Fibroblast of skin of scalp (primary cell): ENCODE results near the gene FREM1. TPM values are rescaled to one million over a fixed set of nuclear protein-coding genes. Genes with fewer than 3 reads are reported as not detected.
A peak's percentile ranks its signal among the peaks of the same experiment; 100 is the strongest.
"Not testable (repeated sequence)": the region's sequence is repeated elsewhere in the genome, so short reads cannot be mapped to it uniquely, and the experiment has no call there.

Source experiments
- DNase-seq: peaks from one replicate; pipeline ENCODE4 v3.0.0-alpha.2; 2013
- polyA plus RNA-seq, 2 experiments: library from polyadenylated mRNA; unstranded; fragments of 120-200 nt; gene quantifications; one replicate each; pipeline ENCODE4 v1.2.1, GENCODE V29; 2013; ENCODE audit not compliant: insufficient read length in 2 of 2

Gene FREM1, protein sequence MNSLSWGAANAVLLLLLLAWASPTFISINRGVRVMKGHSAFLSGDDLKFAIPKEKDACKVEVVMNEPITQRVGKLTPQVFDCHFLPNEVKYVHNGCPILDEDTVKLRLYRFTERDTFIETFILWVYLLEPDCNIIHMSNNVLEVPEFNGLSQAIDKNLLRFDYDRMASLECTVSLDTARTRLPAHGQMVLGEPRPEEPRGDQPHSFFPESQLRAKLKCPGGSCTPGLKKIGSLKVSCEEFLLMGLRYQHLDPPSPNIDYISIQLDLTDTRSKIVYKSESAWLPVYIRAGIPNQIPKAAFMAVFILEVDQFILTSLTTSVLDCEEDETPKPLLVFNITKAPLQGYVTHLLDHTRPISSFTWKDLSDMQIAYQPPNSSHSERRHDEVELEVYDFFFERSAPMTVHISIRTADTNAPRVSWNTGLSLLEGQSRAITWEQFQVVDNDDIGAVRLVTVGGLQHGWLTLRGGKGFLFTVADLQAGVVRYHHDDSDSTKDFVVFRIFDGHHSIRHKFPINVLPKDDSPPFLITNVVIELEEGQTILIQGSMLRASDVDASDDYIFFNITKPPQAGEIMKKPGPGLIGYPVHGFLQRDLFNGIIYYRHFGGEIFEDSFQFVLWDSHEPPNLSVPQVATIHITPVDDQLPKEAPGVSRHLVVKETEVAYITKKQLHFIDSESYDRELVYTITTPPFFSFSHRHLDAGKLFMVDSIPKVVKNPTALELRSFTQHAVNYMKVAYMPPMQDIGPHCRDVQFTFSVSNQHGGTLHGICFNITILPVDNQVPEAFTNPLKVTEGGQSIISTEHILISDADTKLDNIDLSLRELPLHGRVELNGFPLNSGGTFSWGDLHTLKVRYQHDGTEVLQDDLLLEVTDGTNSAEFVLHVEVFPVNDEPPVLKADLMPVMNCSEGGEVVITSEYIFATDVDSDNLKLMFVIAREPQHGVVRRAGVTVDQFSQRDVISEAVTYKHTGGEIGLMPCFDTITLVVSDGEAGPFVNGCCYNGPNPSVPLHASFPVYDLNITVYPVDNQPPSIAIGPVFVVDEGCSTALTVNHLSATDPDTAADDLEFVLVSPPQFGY (N-terminal part only)
- polyA plus RNA-seq (2013, experiment 1 of 2; ENCODE audit: insufficient read length), result 0.29 TPM
- 2.3 TPM for polyA plus RNA-seq (2013, experiment 2 of 2; ENCODE audit: insufficient read length)

- peak; percentile 60 for DNase-seq
These were observed at the start of gene FREM1 for GRCh38 chr9:14909961-14910805. Gene FREM1 (minus strand): TSS chr9:14910428. CDS start chr9:14868977, 41,451 bp downstream.

- no peak for DNase-seq
These were observed 48.8 kb upstream of the FREM1 start for GRCh38 chr9:14958989-14959388.

DNA sequence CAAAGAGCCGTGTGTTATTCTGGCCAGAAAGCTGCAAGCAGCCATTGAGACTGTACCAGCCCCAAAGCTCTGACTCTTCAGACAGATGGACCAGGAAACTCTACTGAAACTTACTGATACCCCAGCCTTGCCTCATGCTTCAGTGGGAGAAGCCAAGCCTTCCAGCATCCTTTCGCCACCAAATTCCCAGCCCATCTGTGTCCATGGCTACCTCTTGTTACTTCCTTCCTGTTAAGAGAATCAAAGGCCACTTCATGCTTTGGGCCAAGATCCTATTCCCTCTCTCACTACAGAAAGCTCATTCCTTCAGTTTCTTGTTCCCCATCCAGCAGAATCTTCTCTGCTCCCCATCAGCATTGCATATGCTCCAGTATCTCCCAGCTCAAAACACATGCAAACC lies 46.9 kb upstream of the FREM1 start:
- no peak for DNase-seq

- DNase-seq, result no peak
These were observed 46.0 kb upstream of the FREM1 start for GRCh38 chr9:14956208-14956607.

DNA sequence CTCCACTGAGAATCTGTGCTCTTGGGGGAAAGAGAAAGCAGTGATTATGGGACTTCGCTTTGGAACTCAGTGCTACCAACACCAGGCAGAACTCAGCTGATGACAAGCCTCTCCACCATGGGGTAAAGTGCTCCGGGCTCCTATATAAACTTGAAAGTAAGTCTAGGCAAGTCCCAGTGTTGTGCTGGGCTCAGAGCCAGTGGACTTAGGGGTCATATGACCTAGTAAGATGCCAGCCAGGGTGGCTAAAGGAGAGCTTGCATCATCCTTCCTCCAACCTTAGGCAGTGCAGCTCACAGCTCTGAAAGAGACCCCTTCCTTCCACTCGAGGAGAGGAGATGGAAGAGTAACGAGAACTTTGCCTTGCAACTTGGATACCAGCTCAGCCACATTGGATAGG lies 35.1 kb upstream of the FREM1 start:
- DNase-seq, result no peak

DNA sequence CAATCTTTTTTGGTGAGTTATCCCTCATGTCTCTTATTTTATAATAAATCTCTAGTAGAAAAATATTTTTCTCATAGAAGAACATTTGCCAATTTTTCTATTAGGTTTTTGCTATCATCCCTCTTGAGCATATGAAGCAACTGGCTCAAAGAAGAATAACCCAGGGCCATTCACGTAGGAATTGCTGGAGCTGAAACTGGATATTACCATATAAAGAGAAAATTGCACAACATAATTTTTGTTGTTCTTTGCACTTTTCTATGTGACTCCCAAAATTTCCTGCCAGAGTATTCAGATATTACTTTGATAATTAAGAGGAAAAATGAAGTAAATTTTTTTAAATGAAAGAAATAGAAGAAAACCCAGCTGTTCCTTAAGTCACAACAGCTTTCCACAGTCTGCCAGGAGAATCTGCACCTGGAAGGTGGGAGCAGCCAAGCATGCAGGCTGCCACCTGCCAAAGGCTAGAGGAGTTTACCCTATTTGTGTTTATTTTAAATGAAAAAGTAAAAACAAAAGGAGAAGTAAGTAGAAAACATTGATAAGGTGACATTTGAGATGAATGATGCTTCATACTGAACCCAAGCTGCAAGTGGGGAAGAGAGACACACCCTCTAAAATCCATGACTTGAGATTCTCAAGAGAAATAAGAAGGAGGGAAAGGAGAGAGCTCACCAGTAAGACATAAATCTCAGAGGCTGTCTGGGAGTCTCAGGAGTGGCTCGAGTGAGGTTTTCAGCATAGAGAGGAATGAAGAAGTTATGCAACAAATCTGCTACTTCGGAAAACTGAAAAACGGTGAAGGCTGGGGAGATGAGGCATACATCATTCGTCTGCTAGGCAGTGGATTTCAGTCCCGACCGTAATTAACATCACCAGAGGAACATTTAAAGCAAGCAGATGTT lies 31.5 kb upstream of the FREM1 start:
- DNase-seq, result no peak

DNA sequence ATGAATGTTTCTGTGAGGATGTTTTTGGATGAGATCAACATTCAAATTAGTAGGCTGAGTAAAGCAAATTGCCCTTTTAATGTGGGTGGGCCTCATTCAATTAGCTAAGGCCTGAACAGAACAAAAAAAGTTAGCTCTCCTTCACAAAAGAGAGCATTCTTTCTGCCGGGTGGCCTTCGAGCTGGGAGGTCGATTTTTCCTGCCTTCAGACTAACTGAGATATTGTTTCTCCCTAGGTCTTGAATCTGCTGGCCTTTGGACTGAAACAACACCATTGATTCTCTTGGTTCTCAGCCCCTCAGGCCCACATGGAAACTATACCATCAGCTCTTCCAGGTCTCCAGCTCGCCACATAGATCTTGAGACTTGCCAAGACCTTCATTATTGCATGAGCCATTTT lies 29.1 kb upstream of the FREM1 start:
- no peak for DNase-seq

GRCh38 chr9:14937216-14937615 lies 27.0 kb upstream of the FREM1 start:
- no peak for DNase-seq

- no peak for DNase-seq
These were observed 26.3 kb upstream of the FREM1 start for GRCh38 chr9:14936491-14936890.

DNA sequence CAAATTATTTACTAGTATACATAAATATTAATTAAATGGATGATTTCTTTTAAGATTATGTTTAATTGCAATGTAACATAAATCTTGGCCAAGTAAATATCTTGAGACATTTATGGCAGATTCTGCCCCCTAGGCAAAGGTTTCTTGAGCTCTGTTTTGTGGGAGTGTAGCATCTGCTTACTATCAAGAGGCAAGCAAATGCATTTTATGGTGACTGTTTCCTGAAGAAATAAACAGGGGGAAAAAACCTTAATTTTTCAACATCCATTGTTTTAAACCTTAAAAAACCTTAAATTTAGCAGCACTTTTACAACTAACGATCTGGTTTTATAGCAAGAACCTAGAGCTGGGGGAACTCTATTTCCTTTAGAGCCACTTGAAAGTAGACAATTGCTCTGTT lies 25.7 kb upstream of the FREM1 start:
- DNase-seq, result no peak

DNA sequence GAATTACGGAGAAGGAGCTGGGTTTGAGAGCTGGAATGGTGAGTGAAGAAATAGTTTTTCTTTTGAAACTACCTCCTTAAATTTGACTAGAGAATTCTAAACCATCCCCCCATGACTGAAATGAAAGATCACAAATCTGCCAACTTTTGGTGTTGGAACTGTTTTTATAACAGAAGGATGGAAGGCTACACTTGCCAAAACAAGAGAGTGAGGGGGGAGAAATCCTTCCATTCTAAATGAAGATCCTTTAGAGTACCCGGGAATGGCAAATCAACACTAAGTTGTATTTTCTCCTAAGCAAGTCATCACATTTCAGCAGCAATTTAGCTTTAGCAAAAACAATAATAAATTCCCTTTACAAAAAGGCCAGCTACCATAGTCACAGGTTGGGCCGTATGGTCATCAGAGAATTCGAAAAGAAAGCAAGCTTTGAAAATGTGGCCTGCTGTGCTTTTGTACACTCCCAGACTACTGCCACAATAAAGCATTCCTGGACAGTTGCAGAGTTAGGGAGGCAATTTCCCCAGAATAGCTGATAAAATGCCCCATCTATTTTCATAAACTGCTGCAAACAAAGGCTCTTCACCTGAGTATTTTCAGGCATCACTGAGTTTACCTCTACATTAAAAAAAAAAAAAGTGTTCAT lies 25.0 kb upstream of the FREM1 start:
- no peak for DNase-seq

DNA sequence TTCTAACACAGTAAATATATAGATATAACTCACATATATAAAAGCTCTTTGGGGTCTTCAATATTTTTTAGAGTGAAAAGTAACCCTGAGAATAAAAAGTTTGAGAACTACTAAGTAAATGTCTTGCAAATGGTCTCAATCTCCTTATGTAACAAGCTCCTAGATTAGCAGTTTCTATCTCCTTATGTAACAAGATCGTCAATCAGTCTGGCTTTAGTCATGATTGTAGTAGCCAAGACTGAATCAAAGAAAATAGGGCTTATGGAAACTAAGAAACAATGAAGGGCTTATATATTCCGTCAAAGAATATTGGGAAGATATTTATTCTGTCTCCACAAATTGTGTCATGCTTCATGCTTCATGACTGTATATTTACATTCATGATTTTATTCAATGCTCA lies 22.4 kb upstream of the FREM1 start:
- no peak for DNase-seq

GRCh38 chr9:14932231-14932630 lies 22.0 kb upstream of the FREM1 start:
- peak; percentile 27 for DNase-seq

- no peak for DNase-seq
These were observed 16.9 kb upstream of the FREM1 start for GRCh38 chr9:14926941-14927624.

DNA sequence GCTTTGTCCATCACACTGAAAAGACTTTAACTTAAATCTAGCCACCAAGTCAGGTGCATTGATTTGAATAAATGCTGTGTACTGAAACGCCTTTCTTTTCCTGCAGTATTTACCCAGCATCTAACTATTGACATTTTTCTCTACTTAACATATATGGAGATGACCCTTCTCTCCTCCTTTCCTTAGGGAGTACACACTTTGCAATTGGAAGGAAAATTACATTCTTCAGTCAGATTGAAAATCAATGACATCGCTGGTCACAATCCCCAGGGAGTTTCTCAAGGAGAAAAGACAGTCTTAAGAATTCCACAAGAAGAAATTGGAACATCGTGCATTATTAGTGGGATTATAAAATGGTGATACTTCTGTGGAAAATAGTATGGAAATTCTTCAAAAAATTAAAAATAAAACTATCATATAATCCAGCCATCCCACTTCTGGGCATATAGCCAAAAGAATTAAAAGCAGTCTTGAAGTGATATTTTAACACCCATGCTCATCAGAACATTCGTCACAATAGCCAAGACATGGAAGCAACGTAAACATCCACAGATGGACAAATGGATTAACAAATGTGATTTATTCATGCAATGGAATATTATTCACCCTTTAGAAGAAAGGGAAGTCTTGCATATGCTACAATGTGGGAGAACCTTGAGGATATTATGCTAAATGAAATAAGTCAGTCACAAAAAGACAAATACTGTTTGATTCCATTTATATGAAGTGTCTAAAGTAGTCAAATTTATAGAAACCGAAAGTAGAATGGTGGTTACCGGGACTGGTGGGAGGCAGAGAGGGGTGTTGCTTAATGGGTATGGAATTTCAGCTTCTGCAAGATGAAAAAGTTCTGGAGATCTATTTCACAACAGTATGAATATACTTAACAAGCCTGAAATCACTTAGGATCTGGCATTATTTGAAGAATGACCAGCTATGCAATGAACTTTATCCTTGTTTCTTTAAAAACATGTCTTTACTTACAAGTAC lies 14.3 kb upstream of the FREM1 start:
- DNase-seq, result peak; percentile 77

- peak; percentile 18 for DNase-seq
These were observed 13.5 kb upstream of the FREM1 start for GRCh38 chr9:14923701-14924100.

DNA sequence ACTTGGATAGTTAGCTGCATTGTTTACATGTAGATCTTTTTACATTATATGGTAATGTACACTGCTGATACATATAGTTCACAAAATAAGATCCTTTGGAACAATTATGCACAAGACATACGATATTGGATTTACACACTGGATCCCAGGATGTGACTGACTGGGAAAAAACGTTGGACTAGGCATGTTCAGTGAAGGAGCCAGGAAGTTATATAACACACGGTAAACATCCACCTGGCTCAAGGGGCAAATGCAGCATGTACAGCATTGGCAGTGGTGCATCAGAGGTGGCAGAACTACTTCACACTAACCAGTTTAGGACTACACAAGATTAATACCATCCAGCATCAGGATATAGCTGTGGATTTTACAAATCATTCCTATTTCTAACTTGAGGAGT lies 10.6 kb upstream of the FREM1 start:
- not testable (repeated sequence) for DNase-seq

- no peak for DNase-seq
These were observed 3.1 kb upstream of the FREM1 start for GRCh38 chr9:14913366-14913765.

DNA sequence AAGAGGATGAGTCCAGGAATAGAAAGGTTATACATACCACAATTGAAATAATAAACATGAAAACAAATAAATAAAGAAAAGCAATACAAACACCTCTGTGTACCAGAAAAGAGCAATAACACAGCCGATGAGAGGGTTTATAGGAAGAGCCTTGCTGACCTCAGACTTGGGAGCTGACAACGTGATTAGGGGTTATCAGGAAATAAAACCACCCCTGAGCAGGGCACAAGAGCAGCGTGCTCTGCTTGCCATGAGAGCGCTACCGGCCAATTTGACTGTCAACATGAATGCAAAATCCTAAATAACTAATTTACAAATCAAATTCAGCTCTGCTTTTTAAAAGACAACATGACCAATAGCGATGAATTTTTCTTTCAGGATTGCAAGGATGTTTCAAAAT lies 2.6 kb upstream of the FREM1 start:
- no peak for DNase-seq
